Kasumi-1 (cell line): ENCODE results near the gene EVPL.

Source experiments
- DNase-seq, 2 experiments: peaks; one replicate each; lab custom pipeline; 2025; lab: John Stamatoyannopoulos, UW

The EVPL gene

DNA sequence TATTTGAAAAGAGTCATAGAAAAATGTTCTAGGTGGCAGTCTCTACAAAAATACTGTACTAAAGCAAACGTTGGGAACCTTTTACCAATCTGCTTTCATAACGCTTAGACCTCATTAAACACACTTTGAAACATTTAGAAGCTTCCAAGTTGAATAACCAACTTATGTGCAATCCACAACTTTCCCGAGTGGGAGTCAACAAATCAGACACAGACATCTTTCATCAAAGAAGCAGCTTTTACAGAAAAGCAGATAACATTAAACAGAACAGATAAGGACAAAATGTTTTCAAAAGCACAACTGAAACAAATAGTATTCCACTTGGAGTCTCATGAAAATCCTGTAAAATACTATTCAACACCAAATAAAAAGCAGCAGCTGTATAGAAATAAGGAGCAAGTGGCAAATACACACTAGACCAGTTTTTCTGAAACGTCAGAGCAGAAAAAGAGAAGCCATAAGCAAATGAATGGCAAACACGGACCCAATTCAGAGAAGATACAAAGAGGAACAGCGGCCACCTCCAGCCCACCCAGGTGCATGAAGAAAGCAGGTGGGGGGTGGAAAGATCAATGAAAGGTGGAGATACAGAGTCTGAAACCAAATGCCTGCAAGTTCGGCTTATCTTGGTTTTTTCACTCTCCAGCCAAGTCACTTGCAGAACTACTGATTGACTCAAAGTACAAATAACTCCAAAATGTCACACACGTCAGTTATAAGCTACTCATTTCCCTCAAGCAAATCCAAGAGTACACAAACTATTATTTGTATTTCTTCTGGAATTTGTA, 67.9 kb downstream of the EVPL start:
- DNase-seq, result no peak
